MM.1S (cell line): ENCODE measurements around the gene RPUSD1.

Experiments used
- CTCF ChIP-seq: fragments of 300-600 bp; sonication (generic); IDR thresholded peaks from 2 replicates; pipeline ENCODE4 v1.5.1; 2016; ENCODE audit warnings: antibody characterized with exemption, low read length, mixed read lengths
- EZH2 ChIP-seq: fragments of 300-600 bp; sonication (generic); optimal IDR thresholded peaks from 2 replicates; pipeline ENCODE3; 2017; ENCODE audit warnings: low read depth, mild to moderate bottlenecking, antibody characterized with exemption, low read length, mixed read lengths

- no peak for TF ChIP-seq EZH2
- no peak for TF ChIP-seq CTCF
Measured at GRCh38 chr16:799111-799947, 11.1 kb upstream of the RPUSD1 start.
